Adipose tissue (tissue), 3 donors: Measurements from ENCODE around the gene MTHFD1. TPM values are rescaled to one million over a fixed set of nuclear protein-coding genes. Genes with fewer than 3 reads are reported as not detected.
A peak's percentile ranks its signal among the peaks of the same experiment; 100 is the strongest.

Experiments used
- H3K27ac ChIP-seq: one replicate; pipeline ENCODE4 v1.5.1; 2013; ENCODE audit warnings: low read depth, low read length
- WGBS, 3 donors: extraction: QIAGEN DNeasy Blood & Tissue Kit; methylation state at CpG; one replicate each; pipeline ENCODE4 v1.1.7; 2013; 5-methylcytosine and 5-hydroxymethylcytosine counted together
- polyA plus RNA-seq, 3 donors: library from polyadenylated mRNA; stranded (reverse); fragments of 200-250 nt; gene quantifications; one replicate each; pipeline ENCODE4 v1.2.3, GENCODE V29; 2013
- donor health status: healthy with polysubstance abuse.
- donor health status: Bipolar disorder and iron deficiency.
- donor health status: healthy.

MTHFD1 gene
- polyA plus RNA-seq, 3 donors = 25.8 to 95.2 (median 43.2) TPM

- H3K27ac ChIP-seq = no peak overlapping the region
- 72 to 88% (median 74%) methylated on average over 3 of the region's 3 CpGs for whole genome bisulfite sequencing, 3 donors
Measured at GRCh38 chr14:64468451-64468850, 80.3 kb downstream of the MTHFD1 start.

- WGBS, 3 donors = 74 to 83% (median 75%) methylated on average over 2 of the region's 2 CpGs
Measured at GRCh38 chr14:64474041-64474440, 85.9 kb downstream of the MTHFD1 start.

GRCh38 chr14:64474698-64475097 lies 86.5 kb downstream of the MTHFD1 start:
- WGBS, 3 donors = 65 to 90% (median 80%) methylated on average over 4 of the region's 4 CpGs

More at GRCh38 chr14:64474041-64474440, 85.9 kb downstream of the MTHFD1 start:
- no peak overlapping the region for H3K27ac ChIP-seq

GRCh38 chr14:64475585-64476273 lies 87.6 kb downstream of the MTHFD1 start:
- H3K27ac ChIP-seq = no peak overlapping the region
- 92 to 94% (median 93%) methylated on average over 8 of the region's 8 CpGs for WGBS, 3 donors

More at GRCh38 chr14:64474698-64475097, 86.5 kb downstream of the MTHFD1 start:
- no peak overlapping the region for H3K27ac ChIP-seq

GRCh38 chr14:64476438-64476837 lies 88.3 kb downstream of the MTHFD1 start:
- WGBS, 3 donors = 89 to 95% (median 93%) methylated on average over 7 to 8 of the region's 8 CpGs
- no peak overlapping the region for H3K27ac ChIP-seq

GRCh38 chr14:64478634-64479250 lies 90.6 kb downstream of the MTHFD1 start:
- no peak overlapping the region for H3K27ac ChIP-seq

- H3K27ac ChIP-seq = no peak overlapping the region
Measured at GRCh38 chr14:64488590-64489099, 100.5 kb downstream of the MTHFD1 start.

GRCh38 chr14:64491637-64492036 lies 103.5 kb downstream of the MTHFD1 start:
- 76 to 88% (median 81%) methylated on average over 2 of the region's 2 CpGs for WGBS, 3 donors
- no peak overlapping the region for H3K27ac ChIP-seq

More at GRCh38 chr14:64488590-64489099, 100.5 kb downstream of the MTHFD1 start:
- WGBS, 3 donors = 80 to 100% (median 90%) methylated on average over 5 of the region's 5 CpGs

GRCh38 chr14:64493455-64493854 lies 105.3 kb downstream of the MTHFD1 start:
- WGBS, 3 donors = 88 to 96% (median 92%) methylated on average over 3 of the region's 3 CpGs
- H3K27ac ChIP-seq = no peak overlapping the region

- H3K27ac ChIP-seq = no peak overlapping the region
Measured at GRCh38 chr14:64495252-64495651, 107.1 kb downstream of the MTHFD1 start.

- no peak overlapping the region for H3K27ac ChIP-seq
Measured at GRCh38 chr14:64496764-64497163, 108.6 kb downstream of the MTHFD1 start.

GRCh38 chr14:64500088-64500487 lies 111.9 kb downstream of the MTHFD1 start:
- WGBS, 3 donors = 92 to 100% (median 95%) methylated on average over 1 of the region's 1 CpG
- H3K27ac ChIP-seq = no peak overlapping the region

GRCh38 chr14:64501411-64502171 lies 113.4 kb downstream of the MTHFD1 start:
- H3K27ac ChIP-seq = peak overlapping the region; percentile 63
- WGBS, 3 donors = 24 to 36% (median 33%) methylated on average over 8 of the region's 8 CpGs

GRCh38 chr14:64502456-64502855 lies 114.3 kb downstream of the MTHFD1 start:
- no peak overlapping the region for H3K27ac ChIP-seq
- WGBS, 3 donors = 52 to 61% (median 58%) methylated on average over 6 of the region's 6 CpGs

GRCh38 chr14:64502887-64503433 lies 114.8 kb downstream of the MTHFD1 start:
- peak overlapping the region; percentile 92 for H3K27ac ChIP-seq
- 0 to 1% (median 1%) methylated on average over 29 of the region's 29 CpGs for WGBS, 3 donors

GRCh38 chr14:64503434-64504309 lies 115.5 kb downstream of the MTHFD1 start, which contains the start of gene ZBTB25:
Gene ZBTB25, minus strand, starts transcription at chr14:64503838. Its CDS starts 13,305 bp downstream, at chr14:64490533.
- WGBS, 3 donors = 0 to 1% (median 0%) methylated on average over 68 to 87 of the region's 87 CpGs
- H3K27ac ChIP-seq = peak within 1 kb of the TSS; percentile 97

- peak within 1 kb of the TSS; percentile 97 for H3K27ac ChIP-seq
- 0% methylated on average over 57 to 63 of the region's 63 CpGs for WGBS, 3 donors
Measured at GRCh38 chr14:64504310-64504896, 116.2 kb downstream of the MTHFD1 start, which contains the start of gene ZBTB1. Gene ZBTB1, plus strand, starts transcription at chr14:64504770. Its CDS starts 16,735 bp downstream, at chr14:64521505.
